Measurements from ENCODE around the gene FGF14. TPM values are rescaled to one million over a fixed set of nuclear protein-coding genes. Genes with fewer than 3 reads are reported as not detected.

The FGF14 gene
- polyA plus RNA-seq, 1 donor, result 0.23 TPM

DNA sequence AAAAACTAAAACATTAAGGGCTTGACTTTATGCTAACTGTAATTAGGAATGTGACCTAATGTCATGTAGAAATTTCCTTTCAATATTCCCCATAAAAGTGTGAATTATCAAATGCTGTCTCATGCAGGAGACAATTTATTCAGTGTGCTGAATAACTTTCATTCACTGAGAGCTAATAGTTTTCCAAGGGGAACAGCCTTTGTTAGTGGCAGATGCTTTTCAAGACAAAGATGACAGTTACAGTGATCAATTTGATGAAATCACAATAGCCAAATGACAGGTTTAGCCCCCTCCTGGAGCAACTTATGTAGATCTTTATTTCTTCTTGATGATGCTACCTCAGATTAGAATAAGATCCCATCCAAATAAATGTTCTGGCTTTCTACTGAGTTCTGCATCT lies 673.8 kb downstream of the FGF14 start:
- DNase-seq (ENCODE audit: low read depth), result no peak

- no peak for DNase-seq (ENCODE audit: low read depth)
These were observed 674.7 kb downstream of the FGF14 start for GRCh38 chr13:101727118-101727517.

DNA sequence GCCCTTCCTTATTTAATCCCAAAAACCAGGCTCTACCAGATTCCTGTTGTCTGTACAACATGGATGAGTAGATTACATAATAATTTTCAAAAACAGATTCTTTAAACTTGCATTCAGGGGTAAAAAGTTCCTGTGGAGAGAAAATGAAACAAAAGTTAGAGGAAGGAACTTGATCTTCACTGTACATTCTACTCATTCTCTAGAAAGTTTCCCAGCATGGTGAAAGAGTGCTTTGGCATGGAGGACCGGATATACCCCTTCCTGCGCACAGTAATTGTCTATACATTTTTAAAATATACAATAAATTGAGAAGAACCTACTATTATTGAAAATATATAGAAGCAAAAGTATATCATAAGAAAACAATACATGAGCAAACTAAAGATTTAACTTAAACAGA lies 675.2 kb downstream of the FGF14 start:
- no peak for DNase-seq (ENCODE audit: low read depth)

DNA sequence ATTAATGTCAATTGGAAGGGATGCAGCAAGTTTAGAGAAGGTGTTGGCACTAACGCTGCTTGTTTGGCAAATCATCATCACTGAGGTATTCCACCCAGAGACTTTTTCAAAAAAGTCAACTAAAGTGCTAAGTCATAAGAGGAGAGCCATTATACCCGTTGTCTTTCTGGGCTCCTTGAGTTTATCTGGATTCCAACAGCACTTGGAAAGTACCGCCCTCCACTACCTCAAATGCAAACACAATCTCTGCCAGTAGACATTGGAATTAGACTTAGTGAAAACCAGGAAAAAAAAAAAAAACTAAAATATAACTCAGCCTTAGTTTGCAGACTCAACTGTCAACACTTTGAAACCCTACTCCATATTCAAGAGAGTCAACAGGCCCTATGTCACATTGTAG lies 683.4 kb downstream of the FGF14 start:
- DNase-seq (ENCODE audit: low read depth), result no peak

DNA sequence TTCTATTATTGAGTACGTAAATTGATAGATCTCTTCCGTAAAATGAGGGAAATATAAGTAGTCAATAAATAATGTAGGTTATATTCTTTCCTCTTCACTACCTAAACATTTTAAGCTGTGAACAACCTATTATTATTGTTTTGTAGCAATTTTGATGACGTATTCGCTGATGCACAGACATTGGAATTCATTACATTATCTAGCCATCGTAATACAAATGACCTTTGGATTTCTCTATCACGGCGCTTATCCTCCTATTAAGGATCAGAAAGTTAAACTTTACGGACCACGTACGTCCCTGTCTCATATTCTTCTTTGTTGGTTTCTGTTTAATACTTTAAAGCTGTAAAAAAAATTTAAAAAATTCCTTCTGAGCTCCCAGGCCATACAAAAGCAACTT lies 684.5 kb downstream of the FGF14 start:
- DNase-seq (ENCODE audit: low read depth), result no peak

GRCh38 chr13:101714195-101714594 lies 687.7 kb downstream of the FGF14 start:
- DNase-seq (ENCODE audit: low read depth), result no peak

GRCh38 chr13:101712026-101712348 lies 689.9 kb downstream of the FGF14 start:
- no peak for DNase-seq (ENCODE audit: low read depth)

GRCh38 chr13:101711307-101712025 lies 690.4 kb downstream of the FGF14 start:
- DNase-seq (ENCODE audit: low read depth), result no peak

DNA sequence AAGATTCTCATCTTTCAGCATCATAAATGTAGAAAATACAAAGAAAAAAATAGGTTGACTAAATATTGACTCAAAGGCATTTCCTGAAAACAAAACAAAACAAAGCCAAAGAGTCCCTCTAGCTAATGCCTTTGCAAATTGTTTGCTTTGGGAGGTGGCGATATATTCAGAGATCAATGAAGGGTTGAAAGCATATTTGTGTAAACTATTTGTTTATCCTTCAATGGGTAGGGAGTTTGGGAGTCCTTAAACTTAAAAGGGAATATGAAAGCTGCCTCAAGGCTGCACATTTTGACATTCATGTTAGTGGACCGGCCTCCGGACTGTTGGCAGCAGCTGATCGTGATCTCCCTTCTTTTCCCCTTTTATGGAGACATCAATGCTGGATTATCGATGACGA lies 691.9 kb downstream of the FGF14 start:
- DNase-seq (ENCODE audit: low read depth), result no peak

GRCh38 chr13:101708115-101708514 lies 693.7 kb downstream of the FGF14 start:
- DNase-seq (ENCODE audit: low read depth), result no peak

GRCh38 chr13:101707659-101708058 lies 694.2 kb downstream of the FGF14 start:
- DNase-seq (ENCODE audit: low read depth), result no peak

DNA sequence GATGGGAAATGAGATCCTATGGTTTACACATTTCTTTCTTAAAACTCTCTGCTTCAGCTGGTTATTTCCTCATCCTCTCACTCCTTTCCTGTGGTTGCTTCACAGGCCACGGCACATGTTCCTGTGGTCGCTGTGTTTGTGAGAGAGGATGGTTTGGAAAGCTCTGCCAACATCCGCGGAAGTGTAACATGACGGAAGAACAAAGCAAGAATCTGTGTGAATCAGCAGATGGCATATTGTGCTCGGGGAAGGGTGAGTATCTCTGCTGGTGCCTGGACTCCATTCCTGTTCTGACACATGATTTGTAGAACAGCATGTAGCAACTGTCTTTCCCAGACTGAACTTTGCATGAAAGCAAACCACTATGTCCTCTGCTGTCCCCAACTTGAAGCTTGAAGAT lies 695.2 kb downstream of the FGF14 start:
- DNase-seq (ENCODE audit: low read depth), result no peak

DNA sequence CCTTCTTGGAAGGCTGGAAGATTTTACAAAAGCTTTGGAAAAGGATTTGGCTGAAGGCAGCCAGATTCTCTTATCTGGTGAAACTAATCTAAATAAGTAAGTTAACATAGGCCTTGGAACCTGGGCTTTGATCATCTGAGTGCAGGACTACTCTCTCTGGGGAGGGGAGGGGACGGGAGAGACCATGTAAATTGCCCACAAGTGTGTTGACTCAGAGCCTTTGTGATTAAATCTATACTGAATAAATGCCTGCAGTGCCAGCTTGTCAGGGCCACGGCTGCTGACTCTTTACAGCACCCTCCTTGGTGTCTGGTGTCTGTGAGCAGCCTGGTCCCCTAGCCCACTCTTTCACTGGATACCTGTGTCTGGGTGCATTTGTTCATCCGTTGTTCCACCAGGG lies 698.0 kb downstream of the FGF14 start:
- no peak for DNase-seq (ENCODE audit: low read depth)

DNA sequence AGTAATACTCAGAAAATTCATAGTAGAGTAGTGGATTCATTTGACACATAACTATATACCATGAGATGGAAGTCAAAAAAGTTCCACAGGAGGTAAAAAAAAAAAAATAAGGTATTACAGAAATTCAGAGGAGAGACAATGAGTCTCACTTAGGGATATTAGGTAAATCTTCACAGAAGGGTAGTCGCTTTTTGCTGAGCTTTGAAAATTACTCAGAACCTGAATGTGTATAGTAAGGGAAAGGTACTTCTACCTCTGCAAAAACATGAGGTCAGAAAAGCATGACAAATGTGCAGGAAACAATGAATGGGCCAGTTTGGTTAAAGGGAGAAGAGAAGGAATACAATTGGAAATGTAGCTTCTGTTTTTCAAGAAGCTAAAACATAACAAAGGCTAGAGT lies 698.8 kb downstream of the FGF14 start:
- DNase-seq (ENCODE audit: low read depth), result no peak

DNA sequence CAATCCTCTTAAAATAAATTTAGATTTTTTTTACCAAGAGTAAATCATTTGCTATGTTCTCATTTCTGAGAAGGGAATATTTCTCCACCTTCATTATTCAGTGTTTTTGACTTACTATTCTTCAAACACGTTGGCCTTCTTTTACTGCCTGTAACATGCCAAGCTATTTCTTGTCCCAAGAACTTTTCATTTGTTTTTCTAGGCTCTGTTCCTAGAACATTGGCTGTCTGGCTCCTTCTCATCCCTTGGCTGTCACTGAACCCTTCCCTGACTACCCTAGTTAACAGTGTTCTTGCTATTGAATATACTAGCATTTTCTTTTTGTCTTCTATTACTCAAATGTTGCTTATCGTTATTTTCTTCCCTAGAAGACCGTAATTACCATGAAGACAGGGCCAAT lies 701.2 kb downstream of the FGF14 start:
- DNase-seq (ENCODE audit: low read depth), result no peak

DNA sequence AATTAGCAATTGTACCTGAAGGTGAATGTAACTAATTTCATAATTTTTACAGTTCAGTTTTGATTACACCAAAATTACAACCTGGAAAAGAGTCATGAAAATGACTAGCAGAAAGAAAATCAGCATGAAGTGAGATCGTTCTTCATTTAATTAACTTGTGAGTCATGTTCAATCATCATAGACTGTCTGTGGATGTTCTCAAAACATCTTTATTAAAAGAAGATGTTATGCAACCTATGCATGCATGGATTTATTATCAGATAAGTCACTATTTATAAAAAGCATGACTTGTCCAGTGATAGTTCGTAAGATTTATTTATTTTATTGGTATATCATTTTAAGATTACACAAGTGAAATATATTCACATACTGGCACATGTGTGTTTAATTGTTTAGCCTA lies 703.4 kb downstream of the FGF14 start:
- no peak for DNase-seq (ENCODE audit: low read depth)

DNA sequence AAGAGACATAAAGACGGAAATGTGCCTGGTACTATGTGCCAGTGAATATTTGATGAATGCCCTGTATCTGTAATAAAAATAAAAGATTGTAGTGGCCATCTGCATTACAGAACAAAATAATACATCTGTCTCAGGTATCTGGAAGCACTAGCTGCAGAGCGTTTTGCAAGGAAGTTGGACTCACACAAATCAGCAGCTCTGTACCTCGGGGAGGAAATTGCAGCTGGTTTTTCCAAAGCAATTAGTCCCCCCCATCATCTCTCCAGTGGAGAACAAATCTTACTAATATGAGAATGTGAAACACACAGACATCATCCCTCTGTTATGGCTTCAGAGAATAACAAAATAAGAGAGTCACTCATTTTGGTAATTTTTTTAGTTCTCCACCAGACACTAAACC lies 704.1 kb downstream of the FGF14 start:
- DNase-seq (ENCODE audit: low read depth), result no peak

DNA sequence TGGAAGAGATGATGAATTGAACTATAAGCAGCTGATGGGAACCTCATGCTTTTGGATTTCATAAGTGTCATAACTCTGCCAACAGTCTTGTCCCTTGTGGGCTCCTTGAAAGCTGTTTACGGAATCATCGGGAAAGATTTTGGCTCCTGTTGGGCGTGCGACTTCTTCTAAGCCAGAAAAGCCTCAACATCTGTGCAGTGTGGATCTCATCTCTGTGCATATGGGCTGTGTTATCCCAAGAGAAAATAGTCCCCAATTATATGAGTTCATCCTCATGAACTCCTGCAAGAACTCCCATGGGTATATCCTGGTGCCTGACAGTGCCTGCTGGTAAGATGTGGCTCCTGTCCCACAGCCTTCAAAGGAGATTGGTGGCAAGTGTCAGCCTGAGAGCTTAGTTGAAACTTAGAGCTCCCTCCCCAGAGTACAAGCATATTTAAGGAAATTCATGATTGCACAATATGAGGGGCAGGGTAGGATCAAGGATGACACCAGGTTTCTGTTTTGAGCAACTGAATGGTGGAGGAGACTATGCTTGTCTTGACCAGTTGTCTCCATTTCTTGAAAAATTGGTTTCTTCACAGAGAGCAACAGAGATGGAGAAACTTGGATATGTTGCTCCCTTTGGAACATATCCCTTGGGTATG lies 705.9 kb downstream of the FGF14 start:
- DNase-seq (ENCODE audit: low read depth), result no peak

DNA sequence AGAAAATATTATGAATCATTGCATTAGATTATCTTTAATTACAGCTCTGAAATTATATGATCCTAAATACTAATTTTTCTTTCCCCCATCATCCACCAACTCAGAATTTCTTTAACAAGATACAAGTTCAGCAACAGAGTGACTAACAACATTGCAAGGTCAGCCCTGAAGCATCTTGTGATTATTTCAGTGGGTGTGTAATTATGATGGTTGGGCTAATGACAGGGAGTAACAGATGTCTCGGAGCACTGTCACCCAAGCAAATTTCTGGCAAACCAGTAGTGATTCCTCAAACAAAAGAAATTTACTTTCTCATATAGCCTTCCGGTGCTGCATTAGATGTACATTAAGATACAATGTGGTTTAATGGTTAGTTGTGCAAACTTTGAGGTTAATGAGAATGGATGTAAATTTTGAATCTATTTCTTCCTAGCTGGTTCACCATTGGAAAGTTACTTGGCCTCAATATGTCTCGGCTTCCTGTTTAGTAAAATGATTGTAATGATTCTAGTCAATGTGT lies 710.4 kb downstream of the FGF14 start:
- DNase-seq (ENCODE audit: low read depth), result no peak

- no peak for DNase-seq (ENCODE audit: low read depth)
These were observed 711.0 kb downstream of the FGF14 start for GRCh38 chr13:101690871-101691270.

GRCh38 chr13:101686003-101686402 lies 715.8 kb downstream of the FGF14 start:
- no peak for DNase-seq (ENCODE audit: low read depth)

DNA sequence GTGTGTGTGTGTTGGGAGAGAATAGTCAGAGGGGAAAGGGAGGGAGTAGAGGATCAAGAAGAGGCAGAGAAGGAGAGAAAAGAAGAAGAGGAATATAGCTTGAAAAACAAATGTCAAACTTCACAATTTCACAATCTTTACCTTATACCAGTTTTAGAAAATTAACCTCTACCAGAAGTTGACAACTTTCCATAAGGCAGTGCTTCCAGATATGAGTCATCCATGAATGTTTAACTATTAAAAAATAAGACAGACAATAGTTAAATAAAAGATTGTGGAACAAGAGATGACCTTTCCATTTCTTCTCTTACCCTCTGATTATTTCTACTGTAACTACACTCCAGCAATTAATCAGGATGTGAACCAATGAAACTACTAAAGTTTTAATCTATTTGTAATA lies 720.0 kb downstream of the FGF14 start:
- no peak for DNase-seq (ENCODE audit: low read depth)

DNA sequence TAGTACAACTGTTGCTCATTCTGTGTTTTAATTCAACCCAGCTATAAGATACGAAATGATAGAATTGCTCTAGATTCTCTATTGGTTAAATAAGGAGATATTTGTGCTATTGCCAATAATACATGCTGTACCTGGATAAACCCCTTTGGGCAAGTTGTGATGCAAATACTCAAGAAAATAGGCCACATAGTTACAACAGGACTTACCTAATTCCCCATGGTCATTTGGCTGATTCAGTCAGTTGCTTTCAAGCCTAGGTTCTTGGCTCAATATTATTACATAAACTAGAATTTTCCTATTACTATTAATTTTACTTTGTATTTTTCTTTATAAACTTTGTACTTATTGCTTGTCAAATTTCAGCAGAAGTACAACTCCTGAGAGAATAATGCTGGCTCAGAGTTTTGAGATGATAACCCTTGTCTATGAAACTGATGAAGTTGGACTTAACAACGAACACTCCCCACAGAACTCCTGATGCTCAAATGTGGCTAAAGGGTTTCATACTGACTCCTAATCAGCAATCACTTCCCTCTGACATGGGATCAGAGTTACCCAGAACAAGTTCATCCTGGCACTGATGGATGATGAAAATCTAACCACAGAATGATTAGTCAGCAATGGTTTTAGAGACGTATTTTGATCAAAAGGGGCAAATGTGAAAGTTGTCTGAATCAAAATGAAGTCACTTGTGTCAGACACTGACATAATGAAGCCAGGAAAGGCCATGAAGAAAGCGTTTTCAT lies 728.3 kb downstream of the FGF14 start:
- no peak for DNase-seq (ENCODE audit: low read depth)
